DMS53 treated with DMSO at 0.1 percent for 48 hours (cell line): Measurements from ENCODE around the gene TPBG.
A peak's percentile ranks its signal among the peaks of the same experiment; 100 is the strongest.

ENCODE experiments used
- DNase-seq: peaks from one replicate; lab custom pipeline; 2025; ENCODE audit not compliant: unreplicated experiment; lab: John Stamatoyannopoulos, UW

TPBG gene, protein sequence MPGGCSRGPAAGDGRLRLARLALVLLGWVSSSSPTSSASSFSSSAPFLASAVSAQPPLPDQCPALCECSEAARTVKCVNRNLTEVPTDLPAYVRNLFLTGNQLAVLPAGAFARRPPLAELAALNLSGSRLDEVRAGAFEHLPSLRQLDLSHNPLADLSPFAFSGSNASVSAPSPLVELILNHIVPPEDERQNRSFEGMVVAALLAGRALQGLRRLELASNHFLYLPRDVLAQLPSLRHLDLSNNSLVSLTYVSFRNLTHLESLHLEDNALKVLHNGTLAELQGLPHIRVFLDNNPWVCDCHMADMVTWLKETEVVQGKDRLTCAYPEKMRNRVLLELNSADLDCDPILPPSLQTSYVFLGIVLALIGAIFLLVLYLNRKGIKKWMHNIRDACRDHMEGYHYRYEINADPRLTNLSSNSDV

DNA sequence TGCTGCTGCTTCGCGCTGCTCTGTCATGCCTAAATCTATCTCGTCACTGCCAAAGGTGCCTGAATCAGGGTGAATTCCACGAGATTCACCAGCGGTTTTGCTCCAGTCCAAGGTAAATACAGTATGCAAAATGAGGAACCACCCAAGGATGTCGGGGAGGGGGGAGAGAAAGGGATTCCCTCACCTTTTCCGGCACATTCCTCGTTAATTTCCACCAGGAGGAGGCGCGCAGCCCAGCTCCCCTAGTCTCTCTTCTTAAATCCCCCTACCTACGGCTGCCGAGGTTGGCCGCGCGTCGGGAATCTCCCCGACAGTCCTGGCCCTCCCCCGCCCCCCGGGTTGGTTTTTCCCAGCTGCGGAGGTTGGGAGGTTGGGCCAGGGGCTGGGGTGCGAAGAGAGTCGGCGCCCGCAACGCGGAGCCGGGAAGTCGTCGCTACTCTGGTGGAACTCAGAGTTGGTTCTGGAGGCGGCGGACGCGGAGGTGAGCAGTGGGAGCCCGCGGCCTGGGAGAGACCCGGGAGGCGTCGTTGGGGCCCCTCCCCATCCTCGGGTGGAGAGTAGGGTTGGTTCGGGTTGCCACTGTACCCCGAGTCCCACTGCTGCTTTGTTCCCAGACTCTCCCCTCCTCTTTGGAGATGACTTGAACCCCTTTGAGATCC lies at the start of gene TPBG:
Gene TPBG, plus strand, starts transcription at position 390 of the 659 bp plus-strand sequence. CDS start 1,145 bp downstream, outside the sequence.
- DNase-seq = peak; percentile 30

DNA sequence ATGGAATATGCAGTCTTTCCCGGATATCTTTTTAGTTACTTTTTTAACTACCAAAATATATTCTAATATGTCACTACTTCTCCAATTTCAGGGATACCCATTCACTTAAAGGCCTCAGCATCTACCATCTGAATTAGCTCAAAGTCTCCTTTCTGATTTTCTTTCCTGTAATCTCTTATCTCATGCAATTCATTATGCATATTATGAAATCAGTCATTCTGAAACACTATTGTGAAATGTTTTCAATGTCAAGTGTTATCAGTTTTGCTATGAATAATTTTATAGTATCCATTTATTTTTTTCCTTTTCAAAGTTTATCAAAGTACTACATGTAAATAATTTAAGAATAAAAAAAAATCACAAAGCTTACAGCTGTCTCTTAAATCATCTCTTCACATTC lies 41.2 kb upstream of the TPBG start:
- DNase-seq = no peak

DNA sequence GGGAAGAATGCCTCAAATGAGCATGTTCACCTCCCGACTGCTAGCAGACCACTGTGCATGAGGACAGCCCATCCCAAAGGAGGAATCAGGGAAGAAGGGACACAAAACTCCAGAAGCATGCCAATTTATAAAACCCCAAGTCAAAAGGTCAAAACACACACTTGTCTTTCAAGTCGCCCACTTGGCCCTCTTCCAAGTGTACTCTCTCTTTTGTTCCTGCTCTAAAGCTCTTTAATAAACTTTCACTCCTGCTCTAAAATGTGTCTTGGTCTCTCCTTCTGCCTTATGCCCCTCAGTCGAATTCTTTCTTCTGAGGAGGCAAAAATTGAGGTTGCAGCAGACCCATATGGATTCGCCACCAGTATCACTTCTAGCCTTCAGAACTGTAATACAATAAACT lies 33.9 kb upstream of the TPBG start:
- DNase-seq = no peak

DNA sequence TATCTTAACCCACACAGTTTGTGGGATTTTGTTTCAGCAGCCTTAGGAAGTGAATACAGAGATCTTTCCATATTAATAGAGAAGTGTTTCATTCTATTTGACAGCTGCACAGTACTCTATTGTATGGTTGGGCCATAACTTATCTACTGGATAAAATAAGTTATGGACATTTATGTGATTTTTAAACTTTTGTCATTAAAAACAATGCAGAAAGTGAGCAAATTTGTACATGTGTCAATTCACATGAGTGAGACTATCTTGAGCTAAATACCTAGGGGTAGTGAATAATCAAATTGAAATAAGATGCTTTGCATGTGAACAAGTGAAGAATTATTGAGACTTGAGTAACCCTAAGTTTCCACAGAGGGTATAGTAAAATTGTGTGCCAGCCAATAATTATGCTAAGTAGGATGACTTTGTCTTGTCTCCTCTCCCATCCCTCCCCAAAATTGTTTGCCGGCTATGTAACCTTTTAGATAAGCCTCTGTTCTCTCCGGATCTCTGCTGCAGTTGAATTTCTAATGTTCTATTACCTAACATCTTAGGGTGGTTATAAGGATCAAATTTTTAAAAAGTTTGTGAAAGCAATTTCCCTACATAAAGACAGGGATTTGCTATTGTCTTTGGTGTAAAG lies 33.3 kb upstream of the TPBG start:
- no peak for DNase-seq

DNA sequence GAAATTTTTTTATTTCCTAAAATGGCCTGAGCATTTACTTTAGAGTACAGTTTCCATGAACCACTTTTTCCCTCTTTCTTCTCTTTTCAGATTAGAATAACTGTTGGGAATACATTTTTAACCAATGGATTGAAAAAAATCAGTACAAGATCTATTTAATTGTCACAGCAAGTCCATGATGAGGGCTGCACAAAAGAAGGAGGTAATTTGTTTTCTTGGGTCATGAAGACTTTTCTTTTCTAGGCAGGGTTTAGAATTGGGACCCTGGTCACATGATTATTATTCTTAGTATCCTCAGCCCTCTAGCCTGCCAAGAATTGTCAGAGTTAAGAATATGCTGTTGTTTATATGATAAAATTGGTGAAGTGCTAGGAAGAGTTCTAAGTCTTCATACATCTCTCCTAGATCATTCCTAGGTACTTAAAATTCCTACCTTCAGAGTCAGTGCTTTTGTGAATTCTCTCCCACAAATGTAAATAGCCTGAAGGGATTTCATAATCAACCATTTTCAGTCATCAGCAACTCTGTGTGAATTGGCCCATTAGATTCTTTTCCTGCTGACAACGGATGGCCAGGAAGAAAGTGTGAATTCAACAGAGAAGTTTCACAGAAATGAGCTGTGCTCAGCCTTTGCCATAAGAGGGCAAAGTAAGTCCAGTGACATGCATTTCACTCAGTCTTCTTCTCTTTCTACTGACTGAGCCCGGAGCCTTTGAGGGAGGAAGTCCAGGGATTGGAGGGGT lies 32.4 kb upstream of the TPBG start:
- no peak for DNase-seq

DNA sequence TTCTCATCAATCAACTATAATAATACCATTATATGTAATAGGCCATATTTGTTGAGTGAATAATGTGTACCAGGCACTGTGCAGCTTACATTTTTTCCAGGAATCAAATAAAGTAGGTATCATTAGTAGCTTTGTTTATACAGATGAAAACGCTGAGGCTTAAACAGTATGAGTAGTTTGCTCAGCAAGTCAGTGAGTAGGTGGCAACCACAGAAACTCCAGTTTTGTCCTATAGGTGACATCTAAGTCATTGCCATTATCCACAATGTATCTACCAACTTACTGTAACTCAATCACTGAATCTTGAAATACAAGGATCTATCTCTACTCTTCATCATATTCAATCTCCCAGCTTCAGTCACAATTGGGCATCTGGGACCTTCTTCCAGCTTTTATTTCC lies 29.8 kb upstream of the TPBG start:
- DNase-seq = no peak

DNA sequence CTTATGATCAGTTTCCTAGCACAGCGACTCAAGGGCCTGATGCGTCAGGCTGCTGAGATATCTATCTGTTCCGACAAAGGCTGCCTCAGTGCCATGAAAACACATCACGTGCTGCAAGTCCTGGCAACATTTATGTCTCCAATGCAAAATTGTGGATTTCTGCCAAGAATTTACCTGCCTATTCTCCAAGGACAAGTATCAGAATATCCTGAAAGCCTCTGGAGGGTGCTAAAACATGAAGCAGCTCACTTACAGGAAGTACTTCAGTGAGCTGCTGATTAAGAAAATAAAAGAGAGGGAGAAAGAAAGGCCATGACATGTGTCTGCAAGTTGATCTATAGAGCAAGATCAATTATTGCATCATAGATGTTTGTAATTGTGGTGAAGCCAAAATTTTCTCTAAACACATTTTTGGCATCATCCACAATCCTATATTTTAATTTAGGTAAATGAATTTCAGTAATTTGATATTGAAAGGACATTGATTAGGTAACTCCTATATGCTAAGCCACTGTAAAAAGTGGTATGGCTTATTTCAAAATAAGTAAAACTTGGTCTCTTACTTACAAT lies 25.8 kb upstream of the TPBG start:
- DNase-seq = no peak

DNA sequence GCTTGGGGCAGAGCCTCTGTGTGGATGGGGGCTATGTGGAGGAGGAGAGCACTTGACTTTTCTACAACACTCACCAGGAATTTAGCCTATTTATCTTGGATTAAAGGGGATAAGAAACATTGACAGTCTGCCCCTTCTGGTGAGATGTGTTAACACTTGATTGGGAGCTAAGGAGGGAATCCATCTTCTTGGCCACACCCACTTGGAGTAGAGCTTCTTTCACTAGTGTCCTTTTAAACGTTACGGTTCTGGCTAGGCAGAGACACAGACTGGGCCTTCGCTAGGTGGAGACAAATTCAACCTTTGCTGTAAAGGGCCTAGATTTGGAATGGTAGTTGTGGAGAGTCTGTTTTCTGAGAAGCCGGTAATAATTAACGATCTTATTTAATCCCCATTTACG lies 15.5 kb upstream of the TPBG start:
- DNase-seq = no peak

DNA sequence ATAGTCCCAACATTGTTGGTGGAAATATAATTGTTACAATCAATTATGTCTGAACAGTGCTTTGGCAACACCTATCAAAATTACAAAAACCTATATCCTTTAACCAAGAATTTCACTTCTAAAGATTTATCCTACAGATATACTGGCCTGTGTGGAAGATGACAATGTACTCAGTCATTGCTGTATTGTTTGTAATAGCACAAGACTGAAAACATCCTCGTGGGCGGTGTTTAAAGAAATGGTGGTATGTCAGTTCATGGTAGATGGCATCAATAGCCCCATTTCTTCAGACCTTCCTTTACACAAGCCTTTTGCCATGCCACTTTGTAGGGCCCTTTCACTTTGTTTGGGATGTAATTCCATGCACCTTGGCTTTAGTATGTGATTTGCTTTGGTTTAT lies 9.8 kb upstream of the TPBG start:
- DNase-seq = no peak

DNA sequence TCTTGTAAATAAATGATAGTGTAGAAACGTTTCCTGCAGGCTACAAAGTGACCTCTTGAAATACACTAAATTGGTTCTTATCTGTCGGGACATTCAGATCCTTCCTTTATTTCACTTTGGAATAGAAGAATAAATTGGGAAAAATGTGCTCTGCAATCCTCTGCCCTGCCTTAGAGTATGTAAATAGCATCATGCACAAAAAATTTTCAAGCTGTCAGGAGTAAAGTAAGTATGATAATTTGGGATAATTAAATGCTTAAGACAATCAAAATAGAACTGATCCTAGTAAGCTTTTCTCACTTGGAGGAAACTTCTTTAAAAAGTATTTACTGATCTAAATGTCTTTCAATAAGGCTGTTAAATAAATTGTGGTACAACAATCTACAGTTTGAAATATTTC lies 3.1 kb upstream of the TPBG start:
- no peak for DNase-seq

DNA sequence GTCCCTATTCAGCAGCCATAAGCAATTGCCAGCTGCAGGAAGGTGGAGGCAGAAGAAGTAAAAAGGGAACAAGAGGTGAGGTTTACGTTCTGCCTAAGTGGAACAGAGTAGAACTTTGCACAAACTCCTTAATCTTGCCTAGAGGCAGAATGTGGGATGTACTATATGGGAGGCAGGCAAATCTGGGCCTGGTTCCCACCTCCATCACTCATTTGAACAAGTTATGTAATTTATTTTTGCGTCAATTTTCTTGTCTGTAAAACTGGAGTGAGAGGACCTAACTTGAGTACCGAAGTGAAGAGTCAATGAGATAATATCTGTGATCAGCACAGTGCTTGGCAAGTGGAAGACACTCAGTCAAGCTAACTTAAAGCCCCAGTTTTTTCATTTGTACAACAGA lies 2.0 kb upstream of the TPBG start:
- no peak for DNase-seq

DNA sequence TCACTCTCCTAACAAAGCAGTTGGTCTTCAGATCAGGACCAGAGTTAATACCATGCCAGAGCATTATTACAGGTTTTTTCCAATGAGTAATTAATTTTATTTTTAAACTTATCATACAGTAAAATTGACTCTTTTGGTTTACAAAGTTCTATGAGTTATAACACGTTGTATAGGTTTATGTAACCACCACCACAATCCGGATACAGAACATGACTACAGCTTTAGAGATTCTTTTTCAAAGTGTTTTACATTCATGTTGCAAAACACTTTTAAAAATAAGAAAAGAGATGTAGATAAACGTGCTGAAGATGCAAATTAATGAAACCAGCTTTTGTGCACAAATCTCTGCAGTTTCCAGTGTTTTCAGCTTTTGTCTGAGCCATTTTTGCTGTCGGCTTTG lies 1.5 kb upstream of the TPBG start:
- DNase-seq = no peak

DNA sequence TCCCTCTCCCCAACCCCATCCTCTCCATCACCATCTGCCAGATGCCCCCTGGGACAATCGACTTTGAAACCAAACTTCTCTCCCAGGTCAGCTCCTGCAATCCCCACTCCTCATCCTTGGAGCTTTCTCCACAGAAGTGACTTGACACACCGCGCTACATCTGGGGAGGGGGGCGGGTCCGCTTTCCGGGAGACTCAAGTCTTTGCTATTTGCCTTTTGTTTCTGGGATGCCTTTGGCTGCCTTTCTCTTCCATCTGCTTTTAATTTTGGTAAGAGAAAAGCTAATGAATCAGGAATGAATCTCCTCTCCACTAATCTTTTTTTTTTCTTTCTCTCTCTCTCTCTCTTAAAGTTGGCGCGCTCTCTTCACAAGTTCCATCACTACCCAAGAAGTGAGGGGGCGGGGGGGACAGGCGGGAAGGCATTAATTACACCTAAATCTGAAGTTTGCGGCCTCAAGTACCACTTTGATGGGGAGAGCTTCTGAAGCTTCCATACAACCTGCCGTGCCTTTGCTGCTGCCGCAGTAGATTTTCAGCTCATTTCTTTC lies 664 bp upstream of the TPBG start:
- no peak for DNase-seq

DNA sequence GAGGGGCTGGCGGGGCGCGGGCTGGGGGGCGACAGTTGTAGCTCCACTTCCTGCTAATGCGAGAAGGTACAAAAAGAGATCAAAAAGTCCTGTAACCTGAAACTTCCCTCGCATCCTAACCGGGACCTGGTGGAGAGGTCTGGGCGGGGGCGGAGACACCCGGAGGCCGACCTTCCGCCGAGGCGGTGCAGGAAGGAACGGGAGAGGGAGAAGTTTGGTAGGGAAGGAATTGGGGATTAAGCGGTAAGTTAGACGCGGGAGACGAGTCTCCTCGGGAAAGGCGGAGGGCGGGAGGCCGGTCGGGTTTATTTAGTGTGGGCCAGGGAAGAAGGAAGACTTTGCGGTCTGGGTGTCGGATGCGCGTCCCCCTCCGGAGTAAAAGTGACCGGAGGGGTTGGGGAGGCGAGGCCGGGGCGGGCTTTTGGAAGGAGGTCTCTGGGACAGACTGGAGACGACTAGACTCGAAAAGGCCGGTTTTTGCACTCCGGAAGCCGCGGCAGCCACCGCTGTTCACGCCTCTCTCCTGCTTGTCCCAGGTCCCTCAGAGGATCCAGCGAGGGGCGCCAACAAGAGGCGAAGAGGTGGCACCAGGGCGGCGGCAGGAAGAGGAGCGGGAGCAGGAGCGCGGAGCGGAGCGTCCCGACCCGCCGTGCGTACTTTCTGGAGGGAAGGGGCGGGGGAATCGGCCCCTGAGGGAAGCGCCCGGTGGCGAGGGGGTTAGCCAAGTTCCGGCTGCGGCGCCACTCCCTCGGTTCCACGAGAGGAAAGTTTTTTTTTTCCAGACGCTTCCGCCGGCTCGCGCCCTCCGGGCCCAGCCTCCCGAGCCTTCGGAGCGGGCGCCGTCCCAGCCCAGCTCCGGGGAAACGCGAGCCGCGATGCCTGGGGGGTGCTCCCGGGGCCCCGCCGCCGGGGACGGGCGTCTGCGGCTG lies 734 bp downstream of the TPBG start:
- peak; percentile 21 for DNase-seq

DNA sequence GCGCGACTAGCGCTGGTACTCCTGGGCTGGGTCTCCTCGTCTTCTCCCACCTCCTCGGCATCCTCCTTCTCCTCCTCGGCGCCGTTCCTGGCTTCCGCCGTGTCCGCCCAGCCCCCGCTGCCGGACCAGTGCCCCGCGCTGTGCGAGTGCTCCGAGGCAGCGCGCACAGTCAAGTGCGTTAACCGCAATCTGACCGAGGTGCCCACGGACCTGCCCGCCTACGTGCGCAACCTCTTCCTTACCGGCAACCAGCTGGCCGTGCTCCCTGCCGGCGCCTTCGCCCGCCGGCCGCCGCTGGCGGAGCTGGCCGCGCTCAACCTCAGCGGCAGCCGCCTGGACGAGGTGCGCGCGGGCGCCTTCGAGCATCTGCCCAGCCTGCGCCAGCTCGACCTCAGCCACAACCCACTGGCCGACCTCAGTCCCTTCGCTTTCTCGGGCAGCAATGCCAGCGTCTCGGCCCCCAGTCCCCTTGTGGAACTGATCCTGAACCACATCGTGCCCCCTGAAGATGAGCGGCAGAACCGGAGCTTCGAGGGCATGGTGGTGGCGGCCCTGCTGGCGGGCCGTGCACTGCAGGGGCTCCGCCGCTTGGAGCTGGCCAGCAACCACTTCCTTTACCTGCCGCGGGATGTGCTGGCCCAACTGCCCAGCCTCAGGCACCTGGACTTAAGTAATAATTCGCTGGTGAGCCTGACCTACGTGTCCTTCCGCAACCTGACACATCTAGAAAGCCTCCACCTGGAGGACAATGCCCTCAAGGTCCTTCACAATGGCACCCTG lies 1.6 kb downstream of the TPBG start:
- DNase-seq = peak; percentile 21

DNA sequence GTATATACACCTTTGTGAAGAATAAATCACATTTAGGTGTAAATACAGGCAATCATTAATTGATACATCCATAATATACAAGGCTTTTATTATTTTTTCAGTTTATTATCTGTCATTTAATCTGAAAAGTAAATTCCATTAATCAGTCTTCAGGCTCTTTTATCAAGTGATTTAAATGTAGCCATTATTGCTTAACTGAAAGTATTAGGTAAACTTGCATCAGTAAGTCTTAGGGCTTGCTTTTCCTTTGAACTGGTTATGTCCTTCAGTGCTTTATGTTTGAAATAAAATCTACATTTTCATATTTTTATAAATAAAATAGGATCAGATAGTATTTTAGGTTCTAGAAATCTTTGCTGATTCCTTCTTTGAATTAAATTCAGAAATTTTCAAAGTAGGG lies 4.1 kb downstream of the TPBG start:
- DNase-seq = no peak

DNA sequence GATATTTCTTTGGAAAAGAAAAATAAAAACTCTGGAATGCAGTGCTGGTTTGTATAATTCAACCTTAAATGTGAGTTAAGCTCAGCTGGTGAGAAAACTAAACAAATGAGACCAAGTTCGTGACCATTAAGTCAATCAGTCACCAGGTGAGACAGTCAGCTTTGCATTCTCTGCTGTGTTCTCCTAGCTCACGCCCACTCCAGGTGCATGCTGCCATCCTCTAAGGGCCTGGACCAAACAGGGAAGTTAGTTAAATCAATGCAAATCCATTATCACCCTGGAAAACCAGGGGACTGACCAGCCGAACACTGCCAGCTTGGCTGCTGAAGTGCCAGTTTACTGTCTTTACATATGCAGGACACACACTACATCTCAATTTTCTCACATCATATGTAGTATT lies 7.2 kb downstream of the TPBG start:
- DNase-seq = no peak

DNA sequence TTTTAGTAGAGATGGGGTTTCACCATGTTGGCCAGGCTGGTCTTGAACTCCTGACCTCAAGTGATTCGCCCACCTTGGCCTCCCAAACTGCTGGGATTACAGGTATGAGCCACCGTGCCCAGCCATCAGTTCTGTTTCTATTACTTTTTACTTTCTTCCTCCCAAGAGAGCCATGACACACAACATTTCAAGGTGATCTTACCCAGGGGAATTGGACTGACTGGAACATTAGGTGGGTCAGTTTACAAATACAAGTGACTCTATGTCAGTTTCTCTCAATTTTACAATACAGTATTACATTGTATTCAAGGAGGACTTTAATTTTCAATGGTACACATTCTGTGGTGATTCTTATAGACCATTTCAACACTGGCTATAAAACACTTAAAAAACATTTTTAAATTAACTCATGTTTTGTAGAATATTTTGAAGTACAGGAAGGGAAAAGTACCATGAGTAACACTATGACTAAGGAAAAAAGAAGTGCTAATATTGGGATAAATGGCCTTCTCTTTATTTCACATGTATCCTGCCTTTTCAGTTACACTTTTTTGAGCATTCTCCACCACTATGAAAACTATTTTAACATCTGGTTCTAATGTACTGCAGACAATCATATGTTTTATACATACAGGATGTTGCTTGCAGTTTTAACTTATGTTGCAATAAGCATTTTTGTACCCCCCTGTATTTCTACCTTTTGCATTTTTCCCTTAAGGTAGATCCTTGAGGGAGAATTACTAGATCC lies 8.4 kb downstream of the TPBG start:
- no peak for DNase-seq
